ENCODE measurements around the gene CCT3. TPM values are rescaled to one million over a fixed set of nuclear protein-coding genes. Genes with fewer than 3 reads are reported as not detected.

The CCT3 gene
- total RNA-seq, 2 donors from 2014 or later: 104 to 106 TPM

DNA sequence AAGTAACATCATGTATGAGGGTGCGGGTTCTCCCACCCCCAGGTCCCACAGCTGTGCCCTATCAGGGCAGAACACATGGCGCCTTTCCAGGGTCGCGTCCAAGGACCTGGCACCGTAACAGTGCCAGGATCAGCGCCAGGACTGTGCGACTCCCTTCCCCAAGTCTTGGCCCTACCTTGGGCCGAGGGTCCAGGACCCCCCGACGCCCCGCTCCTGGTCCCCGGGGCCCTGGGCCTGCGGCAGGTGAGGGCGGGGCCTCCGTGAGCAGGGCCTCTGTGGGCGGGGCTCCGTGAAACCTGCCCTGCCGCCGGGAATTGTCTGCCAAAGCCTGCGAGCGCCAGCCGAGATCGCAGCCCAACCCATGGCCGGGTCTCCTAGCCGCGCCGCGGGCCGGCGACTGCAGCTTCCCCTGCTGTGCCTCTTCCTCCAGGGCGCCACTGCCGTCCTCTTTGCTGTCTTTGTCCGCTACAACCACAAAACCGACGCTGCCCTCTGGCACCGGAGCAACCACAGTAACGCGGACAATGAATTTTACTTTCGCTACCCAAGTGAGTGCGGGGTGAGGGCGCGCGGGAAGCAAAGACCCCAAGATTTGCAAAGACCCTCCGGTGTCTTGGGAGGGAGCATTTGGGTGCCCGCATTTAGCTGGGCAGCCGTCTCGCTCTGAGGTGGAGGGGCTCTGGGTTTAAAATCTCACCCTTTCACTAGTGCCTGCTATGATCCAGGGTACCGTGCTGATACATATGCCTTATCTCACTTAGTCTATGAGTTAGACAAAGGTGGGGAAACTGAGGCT is 31.0 kb upstream of the CCT3 start, which contains the start of gene RHBG:
RHBG (plus strand) TSS at position 323 of the 796 bp plus-strand sequence; CDS start at position 362, 39 bp downstream.
- H3K27me3 ChIP-seq: no peaks in the 10 kb centered on the region
- no peaks in the 10 kb centered on the region for H3K36me3 ChIP-seq (replicated peaks in 1 of 2; ENCODE audit: insufficient read depth in 1 of 2, low read depth in 2 of 2)
- intact Hi-C loops (cut with DNase I): no loop called here
- DNase-seq: peak; percentile 85 to 92 (median 88)
- H3K4me3 ChIP-seq: peak within 1 kb of the TSS; percentile 36 to 38
- no peaks in the 10 kb centered on the region for H3K9me3 ChIP-seq
- peak; percentile 26 to 56 (median 50) for TF ChIP-seq POLR2A (IDR thresholded peaks at IDR 0.05)
- TF ChIP-seq, protein P1, sequence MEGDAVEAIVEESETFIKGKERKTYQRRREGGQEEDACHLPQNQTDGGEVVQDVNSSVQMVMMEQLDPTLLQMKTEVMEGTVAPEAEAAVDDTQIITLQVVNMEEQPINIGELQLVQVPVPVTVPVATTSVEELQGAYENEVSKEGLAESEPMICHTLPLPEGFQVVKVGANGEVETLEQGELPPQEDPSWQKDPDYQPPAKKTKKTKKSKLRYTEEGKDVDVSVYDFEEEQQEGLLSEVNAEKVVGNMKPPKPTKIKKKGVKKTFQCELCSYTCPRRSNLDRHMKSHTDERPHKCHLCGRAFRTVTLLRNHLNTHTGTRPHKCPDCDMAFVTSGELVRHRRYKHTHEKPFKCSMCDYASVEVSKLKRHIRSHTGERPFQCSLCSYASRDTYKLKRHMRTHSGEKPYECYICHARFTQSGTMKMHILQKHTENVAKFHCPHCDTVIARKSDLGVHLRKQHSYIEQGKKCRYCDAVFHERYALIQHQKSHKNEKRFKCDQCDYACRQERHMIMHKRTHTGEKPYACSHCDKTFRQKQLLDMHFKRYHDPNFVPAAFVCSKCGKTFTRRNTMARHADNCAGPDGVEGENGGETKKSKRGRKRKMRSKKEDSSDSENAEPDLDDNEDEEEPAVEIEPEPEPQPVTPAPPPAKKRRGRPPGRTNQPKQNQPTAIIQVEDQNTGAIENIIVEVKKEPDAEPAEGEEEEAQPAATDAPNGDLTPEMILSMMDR (IDR thresholded peaks at IDR 0.05): no peak
- peak; percentile 95 for ATAC-seq
- WGBS, 2 donors: 3 to 4% methylated on average over 23 to 43 of the region's 48 CpGs
- peaks cover 38% of the 10 kb centered on the region for H3K4me1 ChIP-seq
- H3K27ac ChIP-seq: peak within 1 kb of the TSS in 2 of 4 donors; percentile 1 to 32

DNA sequence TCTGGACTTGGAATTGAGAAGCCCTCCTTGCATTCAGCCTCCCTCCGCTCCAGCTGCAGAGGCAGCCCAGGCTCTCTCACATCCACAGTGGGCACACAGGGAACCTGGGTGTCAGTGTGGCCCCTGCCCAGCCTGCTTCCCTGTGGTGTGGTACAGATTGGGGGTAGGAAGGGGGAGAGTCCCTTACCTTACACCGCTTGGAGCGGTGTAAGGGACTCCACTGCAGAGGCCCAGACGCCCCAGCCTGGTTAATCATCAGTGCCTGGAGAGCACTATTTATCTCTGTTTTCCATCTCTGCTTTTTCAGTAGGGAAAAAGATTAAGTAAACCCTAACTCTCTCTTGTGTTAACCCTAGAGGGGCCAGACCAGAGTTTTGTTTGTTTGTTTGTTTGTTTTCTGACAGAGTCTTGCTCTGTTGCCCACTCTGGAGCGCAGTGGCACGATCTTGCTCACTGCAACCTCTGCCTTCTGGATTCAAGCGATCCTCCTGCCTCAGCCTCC is 30.1 kb upstream of the CCT3 start:
- no peak for DNase-seq
- no peaks in the 10 kb centered on the region for H3K36me3 ChIP-seq (replicated peaks in 1 of 2; ENCODE audit: insufficient read depth in 1 of 2, low read depth in 2 of 2)
- no peak for ATAC-seq
- H3K4me3 ChIP-seq: no peak overlapping the region
- WGBS, 2 donors: 59 to 68% methylated on average over 7 of the region's 7 CpGs
- no peaks in the 10 kb centered on the region for H3K9me3 ChIP-seq
- H3K4me1 ChIP-seq: peaks cover 29% of the 10 kb centered on the region
- TF ChIP-seq POLR2A (IDR thresholded peaks at IDR 0.05): no peak
- TF ChIP-seq, protein P1 (IDR thresholded peaks at IDR 0.05): no peak
- H3K27ac ChIP-seq: peak overlapping the region in 1 of 4 donors; percentile 32
- no peaks in the 10 kb centered on the region for H3K27me3 ChIP-seq
- intact Hi-C loops (cut with DNase I): no loop called here

DNA sequence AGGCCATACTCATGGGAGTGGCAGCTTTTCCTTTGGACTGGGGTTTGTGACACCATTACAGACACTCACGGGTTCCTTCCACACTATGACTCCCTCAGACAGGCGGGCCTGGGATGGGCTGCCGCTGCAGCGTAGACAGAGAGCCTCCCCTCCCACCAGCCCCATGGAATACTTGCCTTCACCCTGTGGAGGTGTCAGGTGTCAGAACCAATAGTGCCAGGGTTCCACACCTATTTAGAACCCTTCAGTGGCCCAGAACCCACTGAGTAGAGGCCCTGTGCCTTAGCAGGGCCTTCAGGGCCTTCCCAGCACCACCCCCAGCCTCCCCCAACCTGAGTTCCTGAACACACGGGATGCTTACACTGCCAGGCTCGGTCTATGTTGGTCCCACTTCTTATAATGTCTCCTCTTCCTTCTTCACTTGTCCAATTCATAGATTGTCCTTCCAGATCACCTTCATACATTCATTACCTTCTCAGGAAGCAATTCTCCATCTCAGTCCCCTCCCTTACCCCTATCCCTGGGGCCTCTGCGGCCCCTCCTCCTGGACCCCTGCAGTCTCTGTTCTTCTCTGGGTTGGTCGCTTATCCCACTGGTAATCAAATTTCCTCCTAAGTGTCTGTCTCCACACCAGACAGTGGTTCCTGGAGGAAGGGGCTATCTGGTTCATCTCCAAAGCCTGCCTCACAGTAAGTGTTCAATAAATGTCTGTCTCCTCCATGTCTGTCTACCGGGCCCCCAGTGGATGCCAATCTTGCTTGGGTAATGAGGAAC is 29.5 kb upstream of the CCT3 start:
- no peaks in the 10 kb centered on the region for H3K27me3 ChIP-seq
- intact Hi-C loops (cut with DNase I): no loop called here
- peaks cover 25% of the 10 kb centered on the region for H3K4me1 ChIP-seq
- no peak overlapping the region for H3K27ac ChIP-seq
- ATAC-seq (no peak), DNase-seq (no peak)
- WGBS, 2 donors: 80 to 81% methylated on average over 6 to 9 of the region's 9 CpGs
- H3K4me3 ChIP-seq: no peak overlapping the region
- H3K36me3 ChIP-seq (replicated peaks in 1 of 2; ENCODE audit: insufficient read depth in 1 of 2, low read depth in 2 of 2): no peaks in the 10 kb centered on the region
- no peak for TF ChIP-seq POLR2A (IDR thresholded peaks at IDR 0.05)
- TF ChIP-seq, protein P1 (IDR thresholded peaks at IDR 0.05): no peak
- H3K9me3 ChIP-seq: no peaks in the 10 kb centered on the region

DNA sequence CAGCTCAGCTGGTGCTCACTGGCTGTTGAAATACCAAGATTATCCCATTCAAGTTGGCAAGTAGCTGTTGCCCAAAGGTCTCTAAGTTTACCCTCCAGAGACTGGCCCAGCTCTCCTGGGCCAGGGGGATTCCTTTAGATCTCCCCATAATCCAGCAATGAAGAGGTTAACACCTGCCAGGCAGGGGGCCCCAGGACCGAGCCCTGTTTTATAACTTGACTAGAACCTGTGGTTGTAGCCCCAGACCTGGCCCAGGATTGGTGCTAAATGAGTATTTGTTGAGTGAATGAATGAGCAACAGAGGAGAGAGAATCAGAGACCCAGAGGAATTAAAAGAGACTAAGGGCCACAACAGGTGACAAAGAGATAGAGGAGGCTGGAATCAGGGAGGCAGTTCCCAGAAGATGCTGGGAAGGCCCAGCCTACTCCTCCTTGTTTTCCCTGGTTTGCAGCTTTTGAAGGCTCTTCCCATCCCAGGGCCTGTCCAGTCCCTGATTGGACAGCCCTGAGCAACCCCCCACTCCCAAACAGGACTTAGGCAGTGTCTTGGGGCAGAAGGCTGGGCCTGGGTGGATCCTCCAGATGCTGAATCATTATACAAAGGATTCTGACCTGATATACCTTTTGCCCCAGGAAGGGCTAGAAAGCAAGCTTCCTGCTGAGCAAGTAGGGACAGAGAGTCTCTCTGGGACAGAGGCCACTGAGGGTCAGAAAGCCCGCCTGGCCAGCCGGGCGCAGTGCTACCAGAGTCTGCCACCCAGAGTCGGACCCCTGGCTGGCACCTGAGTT is 28.5 kb upstream of the CCT3 start:
- WGBS, 2 donors: 85 to 87% methylated on average over 5 of the region's 5 CpGs
- Histone ChIP-seq H3K4me1 (peaks cover 25% of the 10 kb centered on the region), H3K36me3 (replicated peaks in 1 of 2; ENCODE audit: insufficient read depth in 1 of 2, low read depth in 2 of 2) (no peaks in the 10 kb centered on the region), H3K4me3 (no peak overlapping the region), H3K27me3 (no peaks in the 10 kb centered on the region), H3K27ac (no peak overlapping the region), H3K9me3 (no peaks in the 10 kb centered on the region)
- DNase-seq (no peak), ATAC-seq (no peak)
- intact Hi-C loops (cut with DNase I): no loop called here
- TF ChIP-seq POLR2A (IDR thresholded peaks at IDR 0.05): no peak
- TF ChIP-seq, protein P1 (IDR thresholded peaks at IDR 0.05): no peak

All from body of pancreas (tissue), 4 donors.